GM19324 (cell line): Measurements from ENCODE around the gene LEPR.
"Not testable (repeated sequence)": the region's sequence is repeated elsewhere in the genome, so short reads cannot be mapped to it uniquely, and the experiment has no call there.

Source experiments
- ATAC-seq: cut with Tn5 transposase; IDR thresholded peaks from one replicate; pipeline ENCODE4 v1.9.1; 2021; ENCODE audit warnings: mild to moderate bottlenecking, moderate library complexity; ENCODE audit not compliant: unreplicated experiment, low FRiP score

The LEPR gene

GRCh38 chr1:65434760-65435159, 14.3 kb downstream of the LEPR start:
- ATAC-seq, result no peak

GRCh38 chr1:65435987-65436386, 15.5 kb downstream of the LEPR start:
- no peak for ATAC-seq

- ATAC-seq, result no peak
These were observed 17.1 kb downstream of the LEPR start for GRCh38 chr1:65437616-65438015.

- no peak for ATAC-seq
These were observed 19.9 kb downstream of the LEPR start for GRCh38 chr1:65440322-65440900.

GRCh38 chr1:65440915-65441314, 20.4 kb downstream of the LEPR start:
- no peak for ATAC-seq

- no peak for ATAC-seq
These were observed 21.0 kb downstream of the LEPR start for GRCh38 chr1:65441464-65441863.

GRCh38 chr1:65442442-65442841, 22.0 kb downstream of the LEPR start:
- ATAC-seq, result no peak

GRCh38 chr1:65443647-65444046, 23.2 kb downstream of the LEPR start:
- ATAC-seq, result no peak

GRCh38 chr1:65444128-65444640, 23.7 kb downstream of the LEPR start:
- ATAC-seq, result no peak

GRCh38 chr1:65445837-65446236, 25.4 kb downstream of the LEPR start:
- no peak for ATAC-seq

GRCh38 chr1:65449214-65449823, 28.9 kb downstream of the LEPR start:
- no peak for ATAC-seq

- ATAC-seq, result not testable (repeated sequence)
These were observed 35.2 kb downstream of the LEPR start for GRCh38 chr1:65455678-65456077.

- no peak for ATAC-seq
These were observed 36.0 kb downstream of the LEPR start for GRCh38 chr1:65456481-65456880.

GRCh38 chr1:65457868-65458267, 37.4 kb downstream of the LEPR start:
- ATAC-seq, result no peak

GRCh38 chr1:65458730-65459396, 38.4 kb downstream of the LEPR start:
- no peak for ATAC-seq

- ATAC-seq, result no peak
These were observed 38.9 kb downstream of the LEPR start for GRCh38 chr1:65459397-65459768.

GRCh38 chr1:65465837-65466236, 45.4 kb downstream of the LEPR start:
- ATAC-seq, result not testable (repeated sequence)

GRCh38 chr1:65467536-65467935, 47.1 kb downstream of the LEPR start:
- no peak for ATAC-seq

- ATAC-seq, result no peak
These were observed 48.8 kb downstream of the LEPR start for GRCh38 chr1:65469126-65469888.

GRCh38 chr1:65469889-65470340, 49.4 kb downstream of the LEPR start:
- no peak for ATAC-seq
